PC-9 (cell line): ENCODE results near the gene POLR1D. TPM values are rescaled to one million over a fixed set of nuclear protein-coding genes. Genes with fewer than 3 reads are reported as not detected.

ENCODE experiments used
- BruUV-seq: library from RNA; stranded (reverse); fragments of 400-500 nt; replicated peaks from 2 replicates; lab custom pipeline; 2021; lab: Mats Ljungman, UMichigan
- CTCF ChIA-PET: fragments of 300-600 bp; sonication (Branson Sonifier 250); formaldehyde crosslinking; loops from one replicate; lab custom pipeline; 2022; ENCODE audit warnings: antibody characterized with exemption; lab: Charles Lee
- POLR2A ChIA-PET: fragments of 300-600 bp; sonication (Branson Sonifier 250); formaldehyde crosslinking; loops from one replicate; lab custom pipeline; 2022; ENCODE audit warnings: antibody characterized with exemption; ENCODE audit not compliant: unreplicated experiment; lab: Charles Lee
- DNase-seq, 2 experiments: peaks; one replicate each; pipeline versions ENCODE4 v3.0.0 to v3.0.0-alpha.2; 2015 to 2022; ENCODE audit warnings: mixed read lengths in 1 of 2
- H2AFZ ChIP-seq: fragments of 200-600 bp; sonication (generic); 2 replicates; pipeline ENCODE4 v1.8.1; 2017; ENCODE audit warnings: antibody characterized with exemption
- H3F3A ChIP-seq: fragments of 200-600 bp; sonication (generic); 2 replicates; pipeline ENCODE4 v1.8.1; 2017; ENCODE audit warnings: antibody characterized with exemption, mild to moderate bottlenecking, low read depth; ENCODE audit not compliant: insufficient read depth
- H3K27ac ChIP-seq: fragments of 200-600 bp; sonication (generic); 2 replicates; pipeline ENCODE4 v1.6.1; 2016; ENCODE audit warnings: mixed run types
- H3K27me3 ChIP-seq: fragments of 200-600 bp; sonication (generic); 2 replicates; pipeline ENCODE4 v1.6.1; 2016; ENCODE audit warnings: low read depth, mixed run types; ENCODE audit not compliant: insufficient read depth
- H3K36me3 ChIP-seq: fragments of 200-600 bp; sonication (generic); 2 replicates; pipeline ENCODE4 v1.6.1; 2016; ENCODE audit warnings: low read depth, mixed run types
- H3K4me1 ChIP-seq: fragments of 200-600 bp; sonication (generic); replicated peaks from 2 replicates; pipeline ENCODE4 v1.6.1; 2016; ENCODE audit warnings: mixed run types; ENCODE audit not compliant: insufficient read depth
- H3K4me2 ChIP-seq: fragments of 200-600 bp; sonication (generic); 2 replicates; pipeline ENCODE4 v1.6.1; 2017; ENCODE audit warnings: mixed run types
- H3K4me3 ChIP-seq: fragments of 200-600 bp; sonication (generic); 2 replicates; pipeline ENCODE4 v1.6.1; 2016; ENCODE audit warnings: mixed run types
- H3K79me2 ChIP-seq: fragments of 200-600 bp; sonication (generic); 2 replicates; pipeline ENCODE4 v1.6.1; 2017; ENCODE audit warnings: low read depth, mixed run types
- H3K9me2 ChIP-seq: fragments of 200-600 bp; sonication (generic); 2 replicates; pipeline ENCODE4 v1.8.1; 2017; ENCODE audit warnings: mild to moderate bottlenecking; ENCODE audit not compliant: insufficient read depth
- H3K9me3 ChIP-seq: fragments of 200-600 bp; sonication (generic); 2 replicates; pipeline ENCODE4 v1.8.1; 2016; ENCODE audit warnings: low read depth; ENCODE audit not compliant: insufficient read depth
- H4K20me1 ChIP-seq: fragments of 200-600 bp; sonication (generic); 2 replicates; pipeline ENCODE4 v1.8.1; 2017; ENCODE audit not compliant: insufficient read depth
- CTCF ChIP-seq: fragments of 200-600 bp; sonication (generic); conservative IDR thresholded peaks from 2 replicates; pipeline ENCODE4 v1.6.1; 2017; ENCODE audit warnings: mixed run types, antibody characterized with exemption, mild to moderate bottlenecking, moderate library complexity
- EZH2 ChIP-seq: fragments of 200-600 bp; sonication (generic); IDR thresholded peaks from 2 replicates; pipeline ENCODE4 v1.8.0; 2017; ENCODE audit warnings: antibody characterized with exemption, low read depth
- intact Hi-C: fragments of 100-400 bp; cut with micrococcal nuclease; formaldehyde crosslinking; loops from one replicate; pipeline ENCODE4 v1.10.0; 2022; ENCODE audit not compliant: unreplicated experiment
- total RNA-seq: library from RNA; stranded (reverse); gene quantifications from 2 replicates; pipeline ENCODE4 v1.2.3, GENCODE V29; 2021

Gene POLR1D
- total RNA-seq, 1 experiment from 2014 or later: 119 TPM

GRCh38 chr13:27644302-27644701 lies 22.6 kb downstream of the POLR1D start:
- BruUV-seq: no TSS peak
- H3K4me3 ChIP-seq: no peak overlapping the region
- DNase-seq: no peak
- no peak overlapping the region for H3K27ac ChIP-seq
- ChIA-PET POLR2A (interaction anchor here (0.6 kb wide), 1 partner anchor 23 kb away, joined by 5 read pairs; no protein-coding TSS in a partner anchor), CTCF (no interaction called here)
- H3F3A ChIP-seq: no peaks in the 10 kb centered on the region
- no peak for TF ChIP-seq CTCF
- no peak for TF ChIP-seq EZH2
- H3K4me1 ChIP-seq: no peaks in the 10 kb centered on the region
- H2AFZ ChIP-seq: no peak overlapping the region
- H4K20me1 ChIP-seq: peaks cover 17% of the 10 kb centered on the region; the same call in 1 of the 2 replicates
- H3K36me3 ChIP-seq: peaks cover 17% of the 10 kb centered on the region
- intact Hi-C loops: no loop called here
- H3K79me2 ChIP-seq: peaks cover 39% of the 10 kb centered on the region
- no peak overlapping the region for H3K4me2 ChIP-seq
- peaks cover 10% of the 10 kb centered on the region; the same call in 1 of the 2 replicates for H3K9me3 ChIP-seq
- H3K27me3 ChIP-seq: no peaks in the 10 kb centered on the region
- H3K9me2 ChIP-seq: no peaks in the 10 kb centered on the region

- peaks cover 19% of the 10 kb centered on the region for H3K9me3 ChIP-seq
- no peaks in the 10 kb centered on the region for H3K27me3 ChIP-seq
- H2AFZ ChIP-seq: no peak overlapping the region
- peaks cover 15% of the 10 kb centered on the region; the same call in 1 of the 2 replicates for H3K79me2 ChIP-seq
- H3K36me3 ChIP-seq: peaks cover 49% of the 10 kb centered on the region
- no peaks in the 10 kb centered on the region for H3K9me2 ChIP-seq
- ChIA-PET CTCF (no interaction called here), POLR2A (no interaction called here)
- H3K4me1 ChIP-seq: no peaks in the 10 kb centered on the region; the same call in 1 of the 2 replicates
- H3F3A ChIP-seq: no peaks in the 10 kb centered on the region
- H3K27ac ChIP-seq: no peak overlapping the region
- peaks cover 2% of the 10 kb centered on the region; the same call in 1 of the 2 replicates for H4K20me1 ChIP-seq
- H3K4me3 ChIP-seq: no peak overlapping the region
- TF ChIP-seq EZH2: no peak
- no peak for TF ChIP-seq CTCF
- no peak overlapping the region for H3K4me2 ChIP-seq
- intact Hi-C loops: loop anchor here (10.0 kb wide), 1 partner anchor 96 kb away; no protein-coding TSS in a partner anchor
- DNase-seq: no peak
- BruUV-seq: no TSS peak
Measured at GRCh38 chr13:27650312-27650711, 28.6 kb downstream of the POLR1D start.

- intact Hi-C loops: loop anchor here (10.0 kb wide), 1 partner anchor 99 kb away; no protein-coding TSS in a partner anchor
- H3K4me1 ChIP-seq: peaks cover 32% of the 10 kb centered on the region
- H3K79me2 ChIP-seq: peaks cover 28% of the 10 kb centered on the region
- no peak for DNase-seq
- no peaks in the 10 kb centered on the region for H4K20me1 ChIP-seq
- H3K4me2 ChIP-seq: no peak overlapping the region
- ChIA-PET CTCF (no interaction called here), POLR2A (interaction anchor here (0.7 kb wide), 1 partner anchor 25 kb away, joined by 3 read pairs; no protein-coding TSS in a partner anchor)
- no TSS peak for BruUV-seq
- peaks cover 12% of the 10 kb centered on the region for H3K9me3 ChIP-seq
- no peaks in the 10 kb centered on the region for H3K9me2 ChIP-seq
- no peak overlapping the region for H3K4me3 ChIP-seq
- no peaks in the 10 kb centered on the region for H3K27me3 ChIP-seq
- H3K27ac ChIP-seq: no peak overlapping the region
- peaks cover 40% of the 10 kb centered on the region for H3K36me3 ChIP-seq
- TF ChIP-seq CTCF: no peak
- TF ChIP-seq EZH2: no peak
- H3F3A ChIP-seq: peaks cover 7% of the 10 kb centered on the region
- no peak overlapping the region for H2AFZ ChIP-seq
Measured at GRCh38 chr13:27654059-27654458, 32.4 kb downstream of the POLR1D start.
